ENCODE measurements around the gene IL1RAPL1.

DNA sequence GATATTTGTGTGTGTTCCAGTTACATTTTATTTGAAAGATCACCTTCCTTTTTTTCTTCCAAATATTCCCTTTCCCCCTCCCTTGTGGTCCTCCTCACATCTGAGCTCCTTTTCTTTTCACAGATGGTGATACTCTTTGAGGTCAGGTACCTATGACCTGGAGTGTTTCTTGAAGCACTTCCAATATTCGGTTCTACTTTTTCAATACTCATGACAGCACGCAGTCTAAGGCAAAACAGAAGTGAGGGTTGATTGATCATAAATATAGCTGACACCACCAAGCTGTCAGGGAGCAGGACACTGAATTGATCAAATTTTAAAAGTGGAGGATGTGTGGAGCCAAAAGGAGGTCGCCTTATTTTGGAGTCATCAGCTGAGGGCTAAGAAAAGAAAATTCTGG lies 1293.7 kb downstream of the IL1RAPL1 start:
- TF ChIP-seq, protein P1, sequence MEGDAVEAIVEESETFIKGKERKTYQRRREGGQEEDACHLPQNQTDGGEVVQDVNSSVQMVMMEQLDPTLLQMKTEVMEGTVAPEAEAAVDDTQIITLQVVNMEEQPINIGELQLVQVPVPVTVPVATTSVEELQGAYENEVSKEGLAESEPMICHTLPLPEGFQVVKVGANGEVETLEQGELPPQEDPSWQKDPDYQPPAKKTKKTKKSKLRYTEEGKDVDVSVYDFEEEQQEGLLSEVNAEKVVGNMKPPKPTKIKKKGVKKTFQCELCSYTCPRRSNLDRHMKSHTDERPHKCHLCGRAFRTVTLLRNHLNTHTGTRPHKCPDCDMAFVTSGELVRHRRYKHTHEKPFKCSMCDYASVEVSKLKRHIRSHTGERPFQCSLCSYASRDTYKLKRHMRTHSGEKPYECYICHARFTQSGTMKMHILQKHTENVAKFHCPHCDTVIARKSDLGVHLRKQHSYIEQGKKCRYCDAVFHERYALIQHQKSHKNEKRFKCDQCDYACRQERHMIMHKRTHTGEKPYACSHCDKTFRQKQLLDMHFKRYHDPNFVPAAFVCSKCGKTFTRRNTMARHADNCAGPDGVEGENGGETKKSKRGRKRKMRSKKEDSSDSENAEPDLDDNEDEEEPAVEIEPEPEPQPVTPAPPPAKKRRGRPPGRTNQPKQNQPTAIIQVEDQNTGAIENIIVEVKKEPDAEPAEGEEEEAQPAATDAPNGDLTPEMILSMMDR (conservative IDR thresholded peaks at IDR 0.05; ENCODE audit: low read length), result no peak
- no peak for TF ChIP-seq EZH2phosphoT487 (IDR thresholded peaks at IDR 0.05; ENCODE audit: borderline replicate concordance)
